MG63 (cell line): ENCODE results near the gene PLXND1. TPM values are rescaled to one million over a fixed set of nuclear protein-coding genes. Genes with fewer than 3 reads are reported as not detected.

Experiments
- DNase-seq: peaks from one replicate; pipeline ENCODE4 v3.0.0-alpha.2; 2020
- H3K27me3 ChIP-seq: fragments of 250-450 bp; sonication (Bioruptor Pico); 2 replicates; pipeline ENCODE4 v1.5.1; 2020; ENCODE audit warnings: mild to moderate bottlenecking, moderate library complexity
- H3K36me3 ChIP-seq: fragments of 250-450 bp; sonication (Bioruptor Pico); 2 replicates; pipeline ENCODE4 v1.5.1; 2020; ENCODE audit warnings: mild to moderate bottlenecking, moderate library complexity
- H3K4me3 ChIP-seq: fragments of 250-450 bp; sonication (Bioruptor Pico); 2 replicates; pipeline ENCODE4 v1.5.1; 2020; ENCODE audit warnings: mild to moderate bottlenecking, moderate library complexity
- H3K9me3 ChIP-seq: fragments of 250-450 bp; sonication (Bioruptor Pico); 2 replicates; pipeline ENCODE4 v1.5.1; 2020; ENCODE audit warnings: mild to moderate bottlenecking, moderate library complexity
- total RNA-seq: library from RNA; depleted of rRNA; stranded (reverse); fragments of >200 nt; shearing (Covaris generic); gene quantifications from 2 replicates; pipeline ENCODE4 v1.2.3, GENCODE V29; 2014; ENCODE audit warnings: low replicate concordance; rRNA removed

Gene PLXND1
- total RNA-seq, 1 experiment from 2014 or later: 21.9 TPM

DNA sequence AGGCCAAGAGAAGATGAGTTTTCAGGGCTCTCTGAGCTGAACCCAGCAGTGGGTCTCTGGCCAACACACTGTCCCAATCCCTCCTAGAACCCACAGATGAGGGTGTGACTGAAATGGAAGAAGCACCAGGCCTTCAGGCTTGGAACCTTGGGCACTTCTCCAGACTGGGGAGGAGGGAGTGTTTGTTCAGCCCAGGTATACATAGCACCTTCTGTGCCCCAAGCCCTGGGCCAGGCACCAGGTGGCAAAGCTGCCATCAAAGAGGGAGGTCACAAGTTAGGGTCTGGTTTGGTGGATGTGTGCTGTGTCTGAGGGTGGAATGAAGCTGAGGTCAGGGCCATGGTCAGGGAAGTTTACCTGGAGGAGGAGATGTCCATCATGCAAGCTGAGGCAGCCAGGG, 93.9 kb downstream of the PLXND1 start:
- no peaks in the 10 kb centered on the region for H3K27me3 ChIP-seq
- peaks cover 6% of the 10 kb centered on the region for H3K36me3 ChIP-seq
- DNase-seq: no peak
- H3K9me3 ChIP-seq: no peaks in the 10 kb centered on the region
- no peak overlapping the region for H3K4me3 ChIP-seq

DNA sequence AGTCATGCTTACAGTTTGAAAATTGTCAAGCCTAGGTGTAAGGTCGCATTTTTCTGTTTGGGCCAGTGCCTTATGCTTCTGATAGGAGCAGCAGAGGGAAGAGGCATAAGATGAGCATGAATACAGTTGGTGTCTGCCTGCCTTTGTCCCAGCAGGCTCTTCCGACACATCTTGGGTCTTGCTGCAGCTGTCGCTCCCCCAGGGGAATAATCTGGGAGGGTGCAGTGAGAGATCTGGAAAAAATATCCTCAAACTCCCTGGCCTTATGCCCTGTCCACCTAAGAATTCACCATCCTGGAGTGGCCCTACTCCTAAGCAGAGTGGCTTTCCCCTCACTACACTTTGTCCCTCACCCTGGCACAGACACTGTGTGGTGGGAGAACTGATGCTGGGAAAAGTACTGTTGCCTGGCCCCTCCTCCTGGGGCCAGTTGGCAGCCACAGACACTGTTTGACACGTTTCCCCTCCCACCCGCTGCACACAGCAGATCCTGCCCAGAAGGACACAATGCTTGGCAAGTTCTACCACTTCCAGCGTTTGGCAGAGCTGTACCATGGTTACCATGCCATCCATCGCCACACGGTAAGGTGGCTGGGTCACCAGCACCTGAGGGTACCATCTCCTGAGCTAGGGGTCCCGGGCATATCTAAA, 99.2 kb downstream of the PLXND1 start:
- peaks cover 30% of the 10 kb centered on the region for H3K36me3 ChIP-seq
- H3K27me3 ChIP-seq: no peaks in the 10 kb centered on the region
- no peak for DNase-seq
- H3K4me3 ChIP-seq: no peak overlapping the region
- no peaks in the 10 kb centered on the region for H3K9me3 ChIP-seq

DNA sequence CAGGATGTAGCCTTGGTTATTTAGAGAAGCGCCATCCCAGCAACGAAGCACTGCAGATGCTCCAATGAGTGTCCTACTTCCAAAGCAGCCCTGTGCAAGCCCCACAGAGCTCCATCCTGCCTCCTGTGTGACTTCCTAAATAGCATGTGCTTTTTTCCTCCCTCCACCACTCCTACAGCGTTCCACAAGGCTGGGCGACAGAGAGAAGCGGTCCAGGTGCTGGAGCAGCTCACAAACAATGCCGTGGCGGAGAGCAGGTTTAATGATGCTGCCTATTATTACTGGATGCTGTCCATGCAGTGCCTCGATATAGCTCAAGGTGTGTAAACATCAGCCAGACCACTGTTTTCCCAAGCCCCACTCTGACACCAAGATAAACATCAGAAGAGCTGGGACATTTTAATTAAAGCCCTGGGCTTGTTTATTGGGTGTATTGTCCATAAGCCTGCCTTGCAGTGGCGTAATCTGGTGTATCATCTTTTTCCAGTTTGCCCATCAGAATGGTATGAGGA, 100.2 kb downstream of the PLXND1 start:
- H3K9me3 ChIP-seq: no peaks in the 10 kb centered on the region
- no peak overlapping the region for H3K4me3 ChIP-seq
- peaks cover 30% of the 10 kb centered on the region for H3K36me3 ChIP-seq
- H3K27me3 ChIP-seq: no peaks in the 10 kb centered on the region
- DNase-seq: no peak

DNA sequence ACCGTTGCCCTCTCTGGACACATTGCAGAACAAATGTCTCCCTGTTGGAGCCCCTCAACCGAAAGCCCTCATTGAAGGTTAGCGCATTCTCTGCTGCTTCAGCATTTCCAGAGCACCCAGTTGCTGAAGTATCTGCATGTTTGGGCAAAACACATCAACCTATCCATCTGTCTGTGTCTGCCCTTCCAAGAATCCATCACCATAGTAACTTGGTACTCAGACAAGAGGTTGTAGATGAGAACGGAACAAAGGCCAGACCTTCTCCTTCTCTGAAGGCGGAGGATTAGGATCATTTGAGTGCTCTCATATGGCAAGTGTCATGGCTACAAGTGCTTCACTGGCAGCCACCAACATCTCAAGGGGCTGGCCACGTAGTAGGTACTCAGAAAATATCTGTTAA, 101.1 kb downstream of the PLXND1 start:
- H3K36me3 ChIP-seq: peaks cover 30% of the 10 kb centered on the region
- no peaks in the 10 kb centered on the region for H3K9me3 ChIP-seq
- no peak overlapping the region for H3K4me3 ChIP-seq
- no peak for DNase-seq
- no peaks in the 10 kb centered on the region for H3K27me3 ChIP-seq

Other genes with a start within 250 kb of the PLXND1 start
- gene EFCAB12, start 178.0 kb downstream of the PLXND1 start, total RNA-seq: 0.03 TPM in 1 of 2 replicates, not detected in the other
- 17.2 and 26.5 TPM in 2 replicates for gene MBD4, start 166.7 kb downstream of the PLXND1 start, total RNA-seq
- gene IFT122, start 166.5 kb downstream of the PLXND1 start, total RNA-seq: 25.3 and 45.7 TPM in 2 replicates
- not detected in 2 replicates for gene RHO, start 78.0 kb downstream of the PLXND1 start, total RNA-seq
- gene H1-8, start 63.5 kb downstream of the PLXND1 start, total RNA-seq: not detected in 2 replicates